Measurements from ENCODE around the gene UAP1L1.

The UAP1L1 gene

GRCh38 chr9:137034709-137035506 lies 42.4 kb upstream of the UAP1L1 start:
- no peak overlapping the region for H3K4me3 ChIP-seq (ENCODE audit: low read length)
- peak overlapping the region; percentile 28 for H3K9ac ChIP-seq (ENCODE audit: low read length)
- H3K9me3 ChIP-seq (ENCODE audit: control insufficient read depth, low read length), result no peaks in the 10 kb centered on the region
- H3K36me3 ChIP-seq (ENCODE audit: control insufficient read depth, insufficient read depth, low read length), result no peaks in the 10 kb centered on the region
- H3K27me3 ChIP-seq (ENCODE audit: control insufficient read depth, insufficient read depth, low read length), result peaks cover 9% of the 10 kb centered on the region
- H3K4me1 ChIP-seq (ENCODE audit: control insufficient read depth, insufficient read depth, low read length), result peaks cover 23% of the 10 kb centered on the region

DNA sequence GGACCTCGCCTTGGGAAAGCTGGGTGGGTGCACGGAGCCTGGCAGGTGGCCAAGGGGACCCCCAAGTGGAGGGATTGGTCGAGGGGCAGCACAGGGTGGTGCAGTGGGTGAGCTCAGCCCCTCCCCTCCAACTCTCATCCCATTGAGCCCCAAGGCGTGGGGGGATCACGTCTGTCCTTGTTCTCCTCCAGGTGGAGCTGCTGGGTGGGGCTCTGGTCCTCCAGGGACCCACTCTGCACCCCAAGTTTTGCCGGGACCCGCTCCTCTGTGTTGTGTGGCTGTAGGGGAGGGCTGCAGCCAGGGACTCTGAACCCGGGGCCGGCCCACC lies 41.8 kb upstream of the UAP1L1 start:
- H3K36me3 ChIP-seq (ENCODE audit: control insufficient read depth, insufficient read depth, low read length), result no peaks in the 10 kb centered on the region
- peaks cover 23% of the 10 kb centered on the region for H3K4me1 ChIP-seq (ENCODE audit: control insufficient read depth, insufficient read depth, low read length)
- H3K4me3 ChIP-seq (ENCODE audit: low read length), result no peak overlapping the region
- peaks cover 9% of the 10 kb centered on the region for H3K27me3 ChIP-seq (ENCODE audit: control insufficient read depth, insufficient read depth, low read length)
- no peaks in the 10 kb centered on the region for H3K9me3 ChIP-seq (ENCODE audit: control insufficient read depth, low read length)
- H3K9ac ChIP-seq (ENCODE audit: low read length), result no peak overlapping the region

GRCh38 chr9:137035937-137036336 lies 41.4 kb upstream of the UAP1L1 start:
- H3K9ac ChIP-seq (ENCODE audit: low read length), result no peak overlapping the region
- peaks cover 9% of the 10 kb centered on the region for H3K27me3 ChIP-seq (ENCODE audit: control insufficient read depth, insufficient read depth, low read length)
- H3K36me3 ChIP-seq (ENCODE audit: control insufficient read depth, insufficient read depth, low read length), result no peaks in the 10 kb centered on the region
- H3K4me1 ChIP-seq (ENCODE audit: control insufficient read depth, insufficient read depth, low read length), result peaks cover 23% of the 10 kb centered on the region
- no peak overlapping the region for H3K4me3 ChIP-seq (ENCODE audit: low read length)
- no peaks in the 10 kb centered on the region for H3K9me3 ChIP-seq (ENCODE audit: control insufficient read depth, low read length)

DNA sequence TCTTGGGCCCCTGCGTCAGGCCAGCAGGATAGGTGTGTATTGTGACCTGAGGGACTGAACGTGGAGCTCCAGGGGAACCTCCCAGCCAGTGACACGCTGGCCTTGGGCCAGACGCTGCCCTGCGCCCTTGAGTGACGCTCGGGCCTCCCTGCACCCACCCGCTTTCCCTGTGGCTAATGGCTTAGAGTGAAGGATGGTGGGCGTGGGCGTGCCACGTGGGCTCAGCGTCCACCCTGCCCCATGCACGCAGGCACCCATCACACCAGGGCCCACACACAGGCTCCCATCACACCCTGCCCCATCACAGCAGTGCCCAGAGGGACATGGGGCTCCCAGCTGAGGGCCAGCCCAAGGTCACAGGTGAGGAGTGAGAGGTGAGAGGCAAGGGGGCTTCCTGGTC lies 40.3 kb upstream of the UAP1L1 start:
- no peaks in the 10 kb centered on the region for H3K9me3 ChIP-seq (ENCODE audit: control insufficient read depth, low read length)
- peaks cover 9% of the 10 kb centered on the region for H3K27me3 ChIP-seq (ENCODE audit: control insufficient read depth, insufficient read depth, low read length)
- H3K4me3 ChIP-seq (ENCODE audit: low read length), result no peak overlapping the region
- H3K9ac ChIP-seq (ENCODE audit: low read length), result no peak overlapping the region
- H3K36me3 ChIP-seq (ENCODE audit: control insufficient read depth, insufficient read depth, low read length), result no peaks in the 10 kb centered on the region
- peaks cover 16% of the 10 kb centered on the region for H3K4me1 ChIP-seq (ENCODE audit: control insufficient read depth, insufficient read depth, low read length)

- Histone ChIP-seq H3K27me3 (ENCODE audit: control insufficient read depth, insufficient read depth, low read length) (peaks cover 9% of the 10 kb centered on the region), H3K4me1 (ENCODE audit: control insufficient read depth, insufficient read depth, low read length) (peaks cover 14% of the 10 kb centered on the region), H3K9me3 (ENCODE audit: control insufficient read depth, low read length) (no peaks in the 10 kb centered on the region), H3K9ac (ENCODE audit: low read length) (no peak overlapping the region), H3K4me3 (ENCODE audit: low read length) (no peak overlapping the region), H3K36me3 (ENCODE audit: control insufficient read depth, insufficient read depth, low read length) (no peaks in the 10 kb centered on the region)
These were observed 39.8 kb upstream of the UAP1L1 start for GRCh38 chr9:137037483-137037882.

DNA sequence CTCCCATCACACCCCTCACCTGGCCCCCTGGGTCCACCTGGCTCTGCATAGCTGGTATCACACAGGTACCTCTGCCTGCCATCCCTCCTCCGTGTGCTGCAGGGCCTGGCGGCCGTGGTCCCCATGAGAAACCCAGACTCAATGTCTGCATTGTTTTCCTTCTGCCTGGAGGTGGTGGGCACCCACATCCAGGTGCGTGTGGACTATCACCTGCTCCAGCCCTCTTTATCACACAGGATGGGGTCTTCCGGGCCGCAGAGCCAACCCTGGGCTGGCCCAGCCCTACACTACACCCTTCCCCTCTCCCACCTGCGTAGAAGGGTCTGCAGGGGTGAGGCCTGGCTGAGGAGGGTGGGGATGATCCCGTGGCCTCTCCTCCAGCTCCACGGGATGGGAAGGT lies 38.4 kb upstream of the UAP1L1 start:
- H3K9me3 ChIP-seq (ENCODE audit: control insufficient read depth, low read length), result no peaks in the 10 kb centered on the region
- no peak overlapping the region for H3K4me3 ChIP-seq (ENCODE audit: low read length)
- H3K27me3 ChIP-seq (ENCODE audit: control insufficient read depth, insufficient read depth, low read length), result peaks cover 9% of the 10 kb centered on the region
- H3K4me1 ChIP-seq (ENCODE audit: control insufficient read depth, insufficient read depth, low read length), result peaks cover 28% of the 10 kb centered on the region
- H3K36me3 ChIP-seq (ENCODE audit: control insufficient read depth, insufficient read depth, low read length), result no peaks in the 10 kb centered on the region
- H3K9ac ChIP-seq (ENCODE audit: low read length), result no peak overlapping the region

- no peak overlapping the region for H3K9ac ChIP-seq (ENCODE audit: low read length)
- H3K9me3 ChIP-seq (ENCODE audit: control insufficient read depth, low read length), result no peaks in the 10 kb centered on the region
- no peaks in the 10 kb centered on the region for H3K36me3 ChIP-seq (ENCODE audit: control insufficient read depth, insufficient read depth, low read length)
- no peak overlapping the region for H3K4me3 ChIP-seq (ENCODE audit: low read length)
- H3K4me1 ChIP-seq (ENCODE audit: control insufficient read depth, insufficient read depth, low read length), result peaks cover 32% of the 10 kb centered on the region
- H3K27me3 ChIP-seq (ENCODE audit: control insufficient read depth, insufficient read depth, low read length), result peaks cover 5% of the 10 kb centered on the region
These were observed 37.5 kb upstream of the UAP1L1 start for GRCh38 chr9:137039611-137040366.

DNA sequence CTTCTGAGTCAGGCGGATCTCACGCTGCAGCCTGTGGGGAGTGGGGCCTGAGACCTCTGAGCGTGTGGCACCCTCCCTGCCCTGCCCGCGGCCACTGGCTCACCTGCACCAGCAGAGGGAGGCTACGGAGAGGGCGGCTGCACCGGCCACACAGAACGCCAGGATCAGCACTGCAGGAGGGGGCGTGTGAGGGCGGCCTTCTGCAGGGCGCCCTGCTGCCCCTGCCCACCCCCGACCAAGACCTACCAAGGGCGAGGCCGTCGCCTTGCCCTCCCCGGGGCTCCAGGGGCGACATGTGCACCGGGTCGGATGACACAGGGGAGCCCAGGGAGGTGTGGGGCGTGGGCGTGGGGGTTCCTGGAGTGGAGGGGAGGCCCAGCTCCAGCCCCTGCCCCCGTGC lies 36.7 kb upstream of the UAP1L1 start:
- Histone ChIP-seq H3K9me3 (ENCODE audit: control insufficient read depth, low read length) (no peaks in the 10 kb centered on the region), H3K27me3 (ENCODE audit: control insufficient read depth, insufficient read depth, low read length) (peaks cover 3% of the 10 kb centered on the region), H3K36me3 (ENCODE audit: control insufficient read depth, insufficient read depth, low read length) (no peaks in the 10 kb centered on the region), H3K4me1 (ENCODE audit: control insufficient read depth, insufficient read depth, low read length) (peaks cover 30% of the 10 kb centered on the region), H3K4me3 (ENCODE audit: low read length) (no peak overlapping the region), H3K9ac (ENCODE audit: low read length) (no peak overlapping the region)

DNA sequence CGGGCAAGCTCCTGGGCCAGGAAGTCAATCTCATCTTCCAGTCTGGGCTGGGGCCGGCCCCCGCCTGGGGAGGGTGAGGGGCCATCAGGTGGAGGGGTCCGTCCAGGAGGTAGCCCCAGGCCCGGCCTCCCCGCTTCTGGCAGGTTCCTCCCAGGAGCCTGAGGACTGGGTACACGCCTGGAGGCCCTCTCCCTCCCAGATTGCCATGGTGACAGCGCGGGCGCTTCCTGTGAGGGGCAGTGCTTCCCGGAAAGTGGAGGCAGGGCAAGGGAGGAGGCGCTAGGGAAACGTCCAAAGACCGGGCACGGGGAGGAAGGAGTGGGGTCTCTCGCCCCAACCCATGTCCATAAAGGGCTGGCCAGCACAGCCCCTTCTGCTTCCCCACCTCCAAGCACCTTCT lies 36.2 kb upstream of the UAP1L1 start:
- no peaks in the 10 kb centered on the region for H3K36me3 ChIP-seq (ENCODE audit: control insufficient read depth, insufficient read depth, low read length)
- H3K9me3 ChIP-seq (ENCODE audit: control insufficient read depth, low read length), result no peaks in the 10 kb centered on the region
- no peak overlapping the region for H3K4me3 ChIP-seq (ENCODE audit: low read length)
- H3K27me3 ChIP-seq (ENCODE audit: control insufficient read depth, insufficient read depth, low read length), result no peaks in the 10 kb centered on the region
- no peak overlapping the region for H3K9ac ChIP-seq (ENCODE audit: low read length)
- H3K4me1 ChIP-seq (ENCODE audit: control insufficient read depth, insufficient read depth, low read length), result peaks cover 29% of the 10 kb centered on the region

DNA sequence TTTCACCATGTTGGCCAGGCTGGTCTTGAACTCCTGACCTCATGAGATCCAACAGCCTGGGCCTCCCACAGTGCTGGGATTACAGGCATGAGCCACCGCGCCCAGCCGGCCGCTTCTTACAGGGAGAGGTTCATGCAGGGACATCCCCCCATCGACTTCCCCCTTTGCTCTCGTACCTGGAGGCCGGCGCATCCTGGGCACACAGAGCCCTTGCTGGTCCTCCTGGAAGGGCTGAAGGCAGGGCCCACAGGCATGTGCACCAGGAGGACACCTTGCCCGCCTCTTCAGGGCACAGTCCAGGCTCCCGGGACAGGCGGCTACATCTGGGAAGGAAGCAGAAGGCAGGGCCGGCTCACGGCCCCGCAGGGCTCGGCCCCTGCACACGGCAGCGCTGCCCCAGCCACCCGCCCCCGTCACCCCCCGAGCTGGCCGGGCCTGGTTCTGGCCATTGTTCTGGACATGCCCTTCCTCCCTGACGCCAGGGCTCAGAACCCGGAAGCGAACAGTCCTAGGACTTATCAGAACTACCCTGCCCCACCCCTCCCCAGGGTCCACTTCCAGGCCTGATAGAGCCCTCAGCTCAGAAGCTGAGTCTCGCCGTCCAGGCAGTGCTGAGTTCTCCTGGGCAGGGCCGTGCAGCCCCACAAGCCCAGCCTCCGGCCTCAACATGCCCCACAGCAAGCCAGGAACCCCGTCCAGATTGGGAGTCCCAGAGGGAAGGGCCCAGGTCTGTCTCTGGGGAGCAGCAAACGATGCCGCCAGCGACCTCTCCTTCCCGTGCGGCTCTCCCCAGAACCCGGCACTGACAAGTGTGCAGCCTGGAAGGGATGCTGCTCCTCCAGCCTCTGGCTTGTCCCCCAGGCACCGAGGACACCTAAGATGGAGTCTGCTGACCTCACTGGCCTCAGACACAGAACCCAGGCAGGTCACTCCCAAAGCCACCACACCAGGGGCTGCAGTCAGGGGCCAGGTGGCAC lies 34.3 kb upstream of the UAP1L1 start:
- Histone ChIP-seq H3K9me3 (ENCODE audit: control insufficient read depth, low read length) (no peaks in the 10 kb centered on the region), H3K27me3 (ENCODE audit: control insufficient read depth, insufficient read depth, low read length) (peaks cover 7% of the 10 kb centered on the region), H3K4me1 (ENCODE audit: control insufficient read depth, insufficient read depth, low read length) (peaks cover 33% of the 10 kb centered on the region), H3K4me3 (ENCODE audit: low read length) (no peak overlapping the region), H3K36me3 (ENCODE audit: control insufficient read depth, insufficient read depth, low read length) (no peaks in the 10 kb centered on the region), H3K9ac (ENCODE audit: low read length) (peak overlapping the region; percentile 1)

- Histone ChIP-seq H3K9me3 (ENCODE audit: control insufficient read depth, low read length) (no peaks in the 10 kb centered on the region), H3K9ac (ENCODE audit: low read length) (peak overlapping the region; percentile 41), H3K36me3 (ENCODE audit: control insufficient read depth, insufficient read depth, low read length) (no peaks in the 10 kb centered on the region), H3K4me3 (ENCODE audit: low read length) (no peak overlapping the region), H3K4me1 (ENCODE audit: control insufficient read depth, insufficient read depth, low read length) (peaks cover 33% of the 10 kb centered on the region), H3K27me3 (ENCODE audit: control insufficient read depth, insufficient read depth, low read length) (peaks cover 7% of the 10 kb centered on the region)
These were observed 33.3 kb upstream of the UAP1L1 start for GRCh38 chr9:137044037-137044436.
